H9 (cell line): ENCODE data around the gene ANP32A. TPM values are rescaled to one million over a fixed set of nuclear protein-coding genes. Genes with fewer than 3 reads are reported as not detected.
"Not testable (repeated sequence)": the region's sequence is repeated elsewhere in the genome, so short reads cannot be mapped to it uniquely, and the experiment has no call there.

Source experiments
- DNase-seq: peaks from one replicate; pipeline ENCODE4 v3.0.0-alpha.2; 2017
- H2AFZ ChIP-seq: one replicate; pipeline ENCODE4 v1.6.1; 2013; ENCODE audit warnings: mild to moderate bottlenecking, low read length, control low read depth, moderate library complexity
- H2AK5ac ChIP-seq: 2 replicates; pipeline ENCODE4 v1.6.1; 2013; ENCODE audit warnings: low read length, control low read depth, mixed read lengths; ENCODE audit not compliant: insufficient read length
- H2BK120ac ChIP-seq: one replicate; pipeline ENCODE4 v1.6.1; 2013; ENCODE audit warnings: low read depth, mild to moderate bottlenecking, low read length, control low read depth, inconsistent platforms; ENCODE audit not compliant: poor library complexity, severe bottlenecking
- H2BK12ac ChIP-seq: 2 replicates; pipeline ENCODE4 v1.6.1; 2013; ENCODE audit warnings: low read length, control low read depth, mixed read lengths, low read depth; ENCODE audit not compliant: insufficient read length
- H2BK15ac ChIP-seq: 2 replicates; pipeline ENCODE4 v1.6.1; 2013; ENCODE audit warnings: low read depth, low read length, control low read depth
- H2BK20ac ChIP-seq: one replicate; pipeline ENCODE4 v1.6.1; 2013; ENCODE audit warnings: low read depth, mild to moderate bottlenecking, low read length, control low read depth, inconsistent platforms; ENCODE audit not compliant: poor library complexity, severe bottlenecking
- H2BK5ac ChIP-seq: 2 replicates; pipeline ENCODE4 v1.6.1; 2013; ENCODE audit warnings: low read length, control low read depth, mixed read lengths; ENCODE audit not compliant: insufficient read length
- H3K14ac ChIP-seq: 2 replicates; pipeline ENCODE4 v1.6.1; 2013; ENCODE audit warnings: low read length, control low read depth; ENCODE audit not compliant: insufficient read depth
- H3K18ac ChIP-seq: 2 replicates; pipeline ENCODE4 v1.6.1; 2013; ENCODE audit warnings: low read depth, mild to moderate bottlenecking, mixed read lengths, low read length, control low read depth; ENCODE audit not compliant: insufficient read length
- H3K23ac ChIP-seq: 2 replicates; pipeline ENCODE4 v1.6.1; 2013; ENCODE audit warnings: low read length, control low read depth, mixed read lengths, low read depth; ENCODE audit not compliant: insufficient read length
- H3K23me2 ChIP-seq: 2 replicates; pipeline ENCODE4 v1.6.1; 2013; ENCODE audit warnings: low read depth, mild to moderate bottlenecking, mixed read lengths, low read length, control low read depth; ENCODE audit not compliant: insufficient read length, poor library complexity, severe bottlenecking
- H3K27ac ChIP-seq: 2 replicates; pipeline ENCODE4 v1.5.1; 2013; ENCODE audit warnings: low read length, control low read depth, mixed read lengths, low read depth; ENCODE audit not compliant: insufficient read length
- H3K27me3 ChIP-seq: 2 replicates; pipeline ENCODE4 v1.6.1; 2013; ENCODE audit warnings: low read length, control low read depth, inconsistent platforms; ENCODE audit not compliant: insufficient read depth
- H3K4ac ChIP-seq: 2 replicates; pipeline ENCODE4 v1.6.1; 2013; ENCODE audit warnings: low read depth, mild to moderate bottlenecking, control low read depth, inconsistent platforms, low read length, moderate library complexity
- H3K4me1 ChIP-seq: 2 replicates; pipeline ENCODE4 v1.6.1; 2013; ENCODE audit warnings: low read length, control low read depth, inconsistent platforms; ENCODE audit not compliant: insufficient read depth
- H3K4me2 ChIP-seq: 2 replicates; pipeline ENCODE4 v1.6.1; 2013; ENCODE audit warnings: low read length, control low read depth, mixed read lengths; ENCODE audit not compliant: insufficient read length, insufficient read depth
- H3K56ac ChIP-seq: 2 replicates; pipeline ENCODE4 v1.6.1; 2013; ENCODE audit warnings: low read depth, mild to moderate bottlenecking, mixed read lengths, low read length, control low read depth; ENCODE audit not compliant: insufficient read length
- H3K79me1 ChIP-seq: 2 replicates; pipeline ENCODE4 v1.6.1; 2013; ENCODE audit warnings: low read depth, mild to moderate bottlenecking, moderate library complexity, low read length, control low read depth, inconsistent platforms; ENCODE audit not compliant: insufficient read depth, poor library complexity, severe bottlenecking
- H3K79me2 ChIP-seq: 2 replicates; pipeline ENCODE4 v1.6.1; 2013; ENCODE audit warnings: low read length, control low read depth, inconsistent platforms; ENCODE audit not compliant: insufficient read depth
- H3K9ac ChIP-seq: 2 replicates; pipeline ENCODE4 v1.6.1; 2013; ENCODE audit warnings: low read length, control low read depth, mixed read lengths; ENCODE audit not compliant: insufficient read length; ENCODE audit errors: extremely low read depth
- H3K9me3 ChIP-seq: one replicate; pipeline ENCODE4 v1.6.1; 2013; ENCODE audit warnings: low read depth, low read length, inconsistent platforms; ENCODE audit not compliant: control insufficient read depth
- H3T11ph ChIP-seq: one replicate; pipeline ENCODE4 v1.6.1; 2013; ENCODE audit warnings: mild to moderate bottlenecking, low read length, control low read depth, inconsistent platforms
- H4K20me1 ChIP-seq: one replicate; pipeline ENCODE4 v1.6.1; 2013; ENCODE audit not compliant: control insufficient read depth, insufficient read length, insufficient read depth
- H4K5ac ChIP-seq: 2 replicates; pipeline ENCODE4 v1.6.1; 2013; ENCODE audit warnings: low read depth, mild to moderate bottlenecking, mixed read lengths, low read length, control low read depth; ENCODE audit not compliant: insufficient read length
- H4K8ac ChIP-seq: replicated peaks from 2 replicates; pipeline ENCODE4 v1.6.1; 2013; ENCODE audit warnings: low read length, control low read depth, mixed read lengths, low read depth; ENCODE audit not compliant: insufficient read length
- H4K91ac ChIP-seq: 2 replicates; pipeline ENCODE4 v1.6.1; 2013; ENCODE audit warnings: low read depth, mild to moderate bottlenecking, moderate library complexity, mixed read lengths, low read length, control low read depth; ENCODE audit not compliant: insufficient read length
- H3K27ac Mint-ChIP-seq, 3 experiments: 2 replicates in 2 of 3; 3 replicates in 1 of 3; pipeline ENCODE4 v1.8.0; 2020 to 2021; ENCODE audit warnings: mixed read lengths in 3 of 3, mild to moderate bottlenecking in 1 of 3, moderate library complexity in 1 of 3
- H3K27me3 Mint-ChIP-seq: 2 replicates; pipeline ENCODE4 v1.8.0; 2021; ENCODE audit warnings: low read depth, mild to moderate bottlenecking, moderate library complexity, mixed read lengths
- H3K36me3 Mint-ChIP-seq, 3 experiments: 2 replicates in 2 of 3; 3 replicates in 1 of 3; pipeline ENCODE4 v1.8.0; 2020 to 2021; ENCODE audit warnings: low read depth in 3 of 3, mixed read lengths in 3 of 3; ENCODE audit not compliant: insufficient read depth in 1 of 3
- H3K4me1 Mint-ChIP-seq, 2 experiments: 2 replicates each; pipeline ENCODE4 v1.8.0; 2020; ENCODE audit warnings: mixed read lengths in 2 of 2
- H3K4me3 Mint-ChIP-seq, 2 experiments: 2 replicates in 1 of 2; 3 replicates in 1 of 2; pipeline ENCODE4 v1.8.0; 2020 to 2021; ENCODE audit warnings: mild to moderate bottlenecking in 2 of 2, mixed read lengths in 2 of 2, moderate library complexity in 1 of 2
- H3K9me3 Mint-ChIP-seq, 2 experiments: 2 replicates in 1 of 2; 3 replicates in 1 of 2; pipeline ENCODE4 v1.8.0; 2020; ENCODE audit warnings: mild to moderate bottlenecking in 2 of 2, mixed read lengths in 2 of 2, moderate library complexity in 1 of 2
- WGBS: extraction: QIAGEN DNeasy Blood & Tissue Kit; methylation state at CpG from one replicate; pipeline ENCODE4 v1.1.7; 2013; ENCODE audit warnings: missing lambda C conversion rate, low lambda C conversion rate, mixed read lengths; ENCODE audit not compliant: insufficient read length; ENCODE audit errors: extremely low coverage; 5-methylcytosine and 5-hydroxymethylcytosine counted together
- total RNA-seq: library from RNA; stranded (reverse); gene quantifications from 2 replicates; pipeline ENCODE4 v1.2.1, GENCODE V29; 2021

Gene ANP32A
- total RNA-seq, 1 experiment from 2014 or later, result 318 TPM

DNA sequence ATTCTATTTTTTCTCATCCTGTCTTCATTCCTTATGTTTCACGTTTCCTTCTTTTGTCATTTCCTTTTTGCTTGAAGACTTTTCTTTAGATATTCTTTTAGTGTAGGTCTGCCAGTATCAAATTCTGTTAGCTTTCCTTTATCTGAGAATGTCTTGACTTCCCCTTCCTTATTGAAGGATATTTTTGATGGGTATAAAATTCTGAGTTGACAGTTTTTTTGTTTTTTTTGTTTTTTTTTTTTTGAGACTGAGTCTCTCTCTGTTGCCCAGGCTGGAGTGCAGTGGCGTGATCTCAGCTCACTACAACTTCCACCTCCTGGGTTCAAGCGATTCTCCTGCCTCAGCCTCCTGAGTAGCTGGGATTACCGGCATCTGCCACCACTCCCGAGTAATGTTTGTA, 36.7 kb upstream of the ANP32A start:
- H3K79me1 ChIP-seq, H3K27ac Mint-ChIP-seq, H3K4me1 Mint-ChIP-seq, H4K5ac ChIP-seq, H3K4me1 ChIP-seq, H2AK5ac ChIP-seq, H3K4me3 Mint-ChIP-seq, H2BK20ac ChIP-seq, H2BK12ac ChIP-seq, H2BK120ac ChIP-seq, H3K14ac ChIP-seq, H2BK5ac ChIP-seq, H3K23me2 ChIP-seq, H3K4ac ChIP-seq, H3K9ac ChIP-seq, H2AFZ ChIP-seq, H3K23ac ChIP-seq, H4K20me1 ChIP-seq, H3T11ph ChIP-seq, H3K79me2 ChIP-seq, H3K4me2 ChIP-seq, H3K56ac ChIP-seq, H2BK15ac ChIP-seq, H3K27ac ChIP-seq, H3K27me3 ChIP-seq, H4K91ac ChIP-seq, H3K18ac ChIP-seq, DNase-seq, H4K8ac ChIP-seq: not testable (repeated sequence)
- H3K27me3 Mint-ChIP-seq, result peaks cover 12% of the 10 kb centered on the region
- peaks cover 30 to 37% of the 10 kb centered on the region in 2 experiments for H3K9me3 Mint-ChIP-seq
- peaks cover 11% of the 10 kb centered on the region for H3K9me3 ChIP-seq
- peaks cover 8 to 12% (median 11%) of the 10 kb centered on the region in 3 experiments for H3K36me3 Mint-ChIP-seq
- no CpG with 5 or more reads among the region's 5 CpGs for WGBS
